HG02759 (cell line): ENCODE measurements around the gene ITM2B.

ENCODE experiments used
- ATAC-seq: cut with Tn5 transposase; IDR thresholded peaks from one replicate; pipeline ENCODE4 v1.9.1; 2021; ENCODE audit warnings: mild to moderate bottlenecking, moderate library complexity; ENCODE audit not compliant: unreplicated experiment

ITM2B gene

DNA sequence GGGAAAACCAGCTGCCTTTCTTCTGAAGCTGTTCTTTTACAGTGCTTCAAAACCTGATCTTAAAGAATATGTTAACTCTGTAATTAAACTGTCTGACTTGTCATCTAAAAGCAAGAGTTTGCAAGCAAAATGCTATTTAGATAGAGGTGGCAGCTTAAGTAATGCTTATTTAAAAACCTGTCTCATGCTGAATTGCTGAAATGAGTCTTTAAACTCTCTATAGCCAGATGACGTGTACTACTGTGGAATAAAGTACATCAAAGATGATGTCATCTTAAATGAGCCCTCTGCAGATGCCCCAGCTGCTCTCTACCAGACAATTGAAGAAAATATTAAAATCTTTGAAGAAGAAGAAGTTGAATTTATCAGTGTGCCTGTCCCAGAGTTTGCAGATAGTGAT, 22.9 kb downstream of the ITM2B start:
- ATAC-seq = no peak

DNA sequence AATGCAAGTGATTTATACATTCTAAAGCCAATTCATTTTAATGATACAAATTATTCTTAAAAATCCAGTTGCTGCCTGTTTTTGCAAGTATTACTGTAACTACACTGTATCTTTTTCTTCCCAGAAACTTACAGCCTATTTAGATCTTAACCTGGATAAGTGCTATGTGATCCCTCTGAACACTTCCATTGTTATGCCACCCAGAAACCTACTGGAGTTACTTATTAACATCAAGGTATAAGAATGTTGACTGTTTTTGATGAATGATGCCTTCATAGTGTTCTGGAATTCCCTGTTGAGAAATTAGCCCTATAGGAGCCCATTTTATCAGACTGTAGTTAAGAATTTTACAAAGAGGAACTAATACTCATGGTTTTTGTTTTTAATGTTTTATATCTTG, 25.0 kb downstream of the ITM2B start:
- ATAC-seq = no peak

DNA sequence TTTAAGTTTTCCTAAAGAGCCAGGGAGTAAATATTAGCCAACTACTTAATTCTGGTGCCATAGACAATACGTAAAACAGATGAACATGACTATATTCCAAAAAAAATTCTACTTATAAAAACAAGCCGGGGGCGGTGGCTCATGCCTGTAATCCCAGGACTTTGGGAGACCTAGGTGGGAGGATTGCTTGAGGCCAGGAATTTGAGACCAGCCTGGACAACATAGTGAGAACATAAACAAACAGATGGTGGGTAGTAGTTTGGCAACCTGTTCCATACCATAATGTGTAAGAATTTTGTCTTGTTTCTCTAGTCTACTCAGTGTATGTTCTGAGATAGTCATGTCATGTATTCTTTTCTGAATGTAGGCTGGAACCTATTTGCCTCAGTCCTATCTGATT, 25.4 kb downstream of the ITM2B start:
- no peak for ATAC-seq

DNA sequence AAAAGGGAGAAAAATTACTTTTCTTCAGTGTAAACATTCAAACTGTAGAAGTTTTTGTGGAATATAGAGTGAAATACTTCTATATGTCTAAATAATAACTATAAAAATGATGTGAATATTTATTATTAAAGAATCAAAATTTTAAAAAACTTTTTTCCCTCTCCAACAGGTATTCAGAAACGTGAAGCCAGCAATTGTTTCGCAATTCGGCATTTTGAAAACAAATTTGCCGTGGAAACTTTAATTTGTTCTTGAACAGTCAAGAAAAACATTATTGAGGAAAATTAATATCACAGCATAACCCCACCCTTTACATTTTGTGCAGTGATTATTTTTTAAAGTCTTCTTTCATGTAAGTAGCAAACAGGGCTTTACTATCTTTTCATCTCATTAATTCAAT, 28.0 kb downstream of the ITM2B start:
- no peak for ATAC-seq

DNA sequence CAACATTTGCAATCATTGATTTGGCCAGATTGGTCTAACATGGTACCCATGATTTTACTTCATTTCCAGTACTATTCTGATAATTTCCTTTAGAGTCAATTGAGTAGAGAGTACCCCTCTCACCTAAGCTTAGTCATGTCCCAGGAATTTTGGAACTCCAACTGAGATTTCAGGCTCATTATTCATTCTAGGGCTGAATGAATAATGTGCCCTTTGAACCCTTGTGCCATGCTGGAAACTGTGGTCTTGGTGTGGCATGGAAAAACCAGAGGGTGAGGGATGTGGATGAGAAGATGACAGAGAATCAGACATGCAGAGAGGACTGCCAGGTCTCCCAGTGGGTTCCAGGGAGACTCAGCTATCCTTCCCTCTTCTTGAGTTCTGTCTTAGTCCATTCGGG, 30.2 kb downstream of the ITM2B start:
- no peak for ATAC-seq

DNA sequence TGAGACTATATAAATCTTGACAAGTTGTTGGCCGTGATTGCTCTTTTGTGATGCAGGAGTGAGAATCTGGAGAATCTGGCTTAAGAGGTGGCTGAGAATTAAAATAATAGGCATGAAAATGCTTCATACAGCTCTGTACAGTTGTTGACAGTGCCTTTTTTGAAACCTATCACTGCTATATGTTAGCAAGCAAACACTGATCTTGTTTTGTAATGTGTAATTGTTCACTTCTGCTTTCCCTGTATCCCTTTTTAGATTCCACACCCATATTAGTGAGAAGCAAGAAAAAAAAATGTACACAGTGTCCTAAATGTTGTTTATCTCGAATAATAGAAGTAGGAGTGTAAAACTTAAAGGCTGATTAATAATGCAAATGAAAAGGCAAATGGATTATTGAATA, 31.1 kb downstream of the ITM2B start:
- ATAC-seq = no peak

DNA sequence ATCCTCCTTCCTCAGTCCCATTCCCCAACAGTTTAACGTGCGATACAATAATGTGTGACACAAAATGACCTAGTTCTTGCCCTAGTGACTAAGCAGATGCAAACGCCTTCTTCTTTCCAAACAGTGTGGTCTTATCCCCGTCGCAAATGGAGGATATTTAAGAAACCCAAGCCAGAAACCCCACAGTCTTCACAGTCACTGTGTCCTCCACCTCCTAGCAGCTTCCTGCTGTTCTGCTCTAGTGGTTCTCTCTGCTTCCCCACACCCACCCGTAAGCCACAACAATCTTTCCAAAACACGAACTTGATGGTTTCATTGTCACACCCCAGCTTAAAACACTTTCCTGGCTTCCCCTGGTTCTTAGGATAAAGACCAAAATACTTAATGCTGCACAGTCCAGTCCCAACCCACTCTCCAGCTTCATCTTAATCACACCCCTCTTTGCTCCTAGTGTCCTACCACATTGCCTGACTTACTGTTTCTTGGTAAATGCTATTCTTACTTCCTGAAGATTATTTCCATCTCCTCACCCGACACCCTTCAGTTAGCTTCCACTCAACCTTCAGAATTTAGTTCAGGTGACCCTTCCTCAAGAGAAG, 32.3 kb downstream of the ITM2B start:
- peak; percentile 72 for ATAC-seq

DNA sequence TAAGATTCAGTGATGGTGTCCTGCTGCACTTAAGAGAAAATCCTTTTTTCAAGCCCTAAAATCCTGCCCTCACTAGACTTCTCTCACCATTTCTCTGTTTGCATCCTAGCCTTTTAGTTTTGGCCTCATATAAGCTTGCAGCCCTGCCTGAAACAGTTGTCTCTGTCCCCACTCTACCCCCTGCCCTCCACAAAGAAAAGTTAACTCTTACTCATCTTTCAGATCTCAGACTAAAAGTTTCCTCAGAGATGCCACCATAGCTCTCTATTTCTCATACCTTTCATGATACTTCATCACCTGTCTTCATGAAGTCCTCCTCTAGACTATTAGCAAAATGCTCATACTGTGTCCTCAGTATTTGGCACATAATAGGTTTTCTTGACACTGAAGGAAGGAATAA, 33.1 kb downstream of the ITM2B start:
- ATAC-seq = no peak

DNA sequence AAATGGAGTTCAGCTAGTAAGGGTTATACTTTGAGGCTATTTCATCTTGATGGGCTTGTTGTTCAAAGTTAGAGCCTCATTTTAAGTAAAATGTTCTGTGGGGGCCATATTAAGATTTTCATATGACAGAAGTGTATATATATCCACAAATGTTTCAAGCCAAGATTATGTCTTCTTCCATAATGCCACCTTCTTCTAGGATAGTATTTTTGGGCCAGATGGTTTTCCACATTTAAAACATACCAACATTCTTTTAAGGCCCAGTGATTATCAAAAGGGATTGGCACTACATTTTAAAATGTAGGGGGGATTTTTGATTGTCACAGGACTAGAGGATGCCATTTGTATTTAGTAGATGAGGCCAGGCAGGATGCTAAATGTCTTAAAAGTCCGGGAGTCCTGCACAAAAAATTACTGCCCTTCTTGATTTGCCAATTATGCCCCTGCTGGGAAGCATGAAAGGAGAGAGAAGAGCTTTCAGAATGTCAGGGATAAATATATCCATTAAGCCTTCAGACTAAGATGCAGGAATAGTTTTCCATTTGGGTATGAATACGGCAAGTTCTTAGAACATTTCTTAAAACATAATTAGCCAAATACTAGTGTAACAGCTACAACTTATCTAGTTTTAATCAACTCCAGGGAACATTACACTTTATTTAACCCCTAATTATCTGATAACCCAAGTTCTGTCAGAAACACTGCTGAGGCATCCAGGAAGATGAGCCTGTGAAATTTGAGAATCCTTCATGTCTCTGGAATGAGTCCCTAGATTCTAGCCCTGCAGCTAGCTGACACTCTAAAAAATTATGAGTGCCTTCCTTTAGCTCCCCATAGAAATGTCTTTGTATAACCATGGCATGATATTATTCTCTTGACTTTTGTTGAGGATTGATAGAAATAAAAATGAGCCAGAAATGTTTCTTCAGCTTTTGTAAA, 34.0 kb downstream of the ITM2B start:
- no peak for ATAC-seq

DNA sequence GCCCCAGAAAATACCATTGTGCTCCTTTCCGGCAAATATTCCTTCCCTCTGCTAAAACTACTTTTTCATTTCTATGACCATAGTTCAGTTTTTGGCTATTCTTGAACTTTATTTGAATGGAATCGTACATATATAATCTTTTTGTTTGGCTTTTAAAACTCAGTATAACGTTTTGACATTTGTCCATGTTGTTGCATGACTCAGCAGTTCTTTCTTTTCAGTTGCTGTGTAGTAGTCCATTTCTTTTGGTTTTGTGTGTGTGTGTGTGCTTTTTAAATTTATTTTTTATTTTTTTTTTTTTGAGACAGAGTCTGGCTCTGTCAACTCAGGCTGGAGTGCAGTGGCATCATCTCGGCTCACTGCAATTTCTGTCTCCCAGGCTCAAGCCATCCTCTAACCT, 35.0 kb downstream of the ITM2B start:
- no peak for ATAC-seq

DNA sequence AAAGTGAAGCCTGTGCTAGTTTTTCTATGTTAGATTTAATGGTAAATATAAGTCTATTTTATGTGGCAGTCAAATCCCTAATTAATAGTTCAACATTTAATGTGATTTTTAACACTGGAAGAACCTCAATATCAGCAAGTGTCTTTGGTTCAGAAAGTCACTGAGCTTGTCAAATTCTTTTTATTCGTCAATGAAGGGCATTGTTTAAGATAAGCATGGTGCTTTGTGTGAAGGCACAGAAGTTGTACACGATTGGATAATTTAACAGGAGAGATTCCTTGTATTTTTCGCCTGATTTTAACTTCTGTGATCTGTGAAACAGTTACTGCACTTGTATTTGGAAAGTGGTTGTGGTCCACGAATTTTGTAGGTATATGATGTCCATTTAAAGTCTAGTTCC, 40.3 kb downstream of the ITM2B start:
- no peak for ATAC-seq

DNA sequence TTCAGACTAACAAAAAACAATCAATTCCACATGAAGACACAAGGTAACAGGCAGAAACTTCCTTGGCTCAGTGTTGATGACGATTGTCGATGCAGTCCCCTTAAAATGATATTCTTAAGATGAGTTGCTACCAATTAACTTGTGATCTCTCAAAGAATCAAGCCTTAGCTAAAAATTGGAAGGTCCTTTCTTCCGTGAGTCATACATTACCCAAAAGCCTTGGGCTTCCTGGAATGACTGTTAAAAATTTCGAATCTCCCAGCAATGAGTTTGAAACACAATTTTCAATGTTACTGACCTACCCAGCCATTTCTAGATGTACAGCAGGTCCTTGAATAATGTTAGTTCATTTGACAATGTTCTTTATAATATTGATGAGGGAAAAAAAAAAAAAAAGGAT, 42.5 kb downstream of the ITM2B start:
- ATAC-seq = no peak

DNA sequence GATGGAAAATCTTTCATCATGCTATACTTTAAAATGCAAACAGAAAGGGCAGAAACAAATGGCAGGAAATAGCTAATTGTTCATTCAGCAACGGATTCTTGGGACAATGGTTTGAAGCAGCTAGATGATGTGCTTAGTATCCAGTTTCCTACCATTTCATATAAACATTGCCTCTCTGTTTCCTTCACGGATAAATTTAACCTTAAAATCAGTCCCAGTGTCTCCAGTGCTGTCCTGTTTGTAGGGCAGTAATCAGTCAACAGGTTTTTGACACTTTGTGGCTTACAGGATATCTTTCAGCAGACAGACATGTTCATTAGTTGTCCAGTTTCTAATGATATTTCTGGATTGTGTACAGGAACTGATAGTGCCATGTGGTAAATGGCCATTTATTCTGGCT, 45.8 kb downstream of the ITM2B start:
- no peak for ATAC-seq

DNA sequence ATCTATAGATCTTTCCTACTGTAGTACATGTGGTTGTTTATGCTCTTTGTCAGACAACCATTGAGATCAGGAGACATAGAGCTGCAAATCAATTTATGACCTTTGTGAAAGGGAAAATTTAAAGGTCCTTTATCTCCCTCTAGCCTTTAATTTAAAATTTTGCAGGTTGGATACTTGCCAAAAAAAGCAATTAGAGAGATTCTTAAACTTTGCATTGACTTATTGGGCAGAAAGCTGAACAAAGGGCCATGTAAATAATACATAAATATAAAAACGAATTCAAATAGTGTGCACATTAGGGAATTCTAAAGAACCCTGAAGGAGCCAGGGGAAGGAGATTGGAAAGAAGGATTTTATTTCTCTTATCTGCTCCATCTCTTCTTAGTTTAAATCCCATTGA, 48.5 kb downstream of the ITM2B start:
- no peak for ATAC-seq

DNA sequence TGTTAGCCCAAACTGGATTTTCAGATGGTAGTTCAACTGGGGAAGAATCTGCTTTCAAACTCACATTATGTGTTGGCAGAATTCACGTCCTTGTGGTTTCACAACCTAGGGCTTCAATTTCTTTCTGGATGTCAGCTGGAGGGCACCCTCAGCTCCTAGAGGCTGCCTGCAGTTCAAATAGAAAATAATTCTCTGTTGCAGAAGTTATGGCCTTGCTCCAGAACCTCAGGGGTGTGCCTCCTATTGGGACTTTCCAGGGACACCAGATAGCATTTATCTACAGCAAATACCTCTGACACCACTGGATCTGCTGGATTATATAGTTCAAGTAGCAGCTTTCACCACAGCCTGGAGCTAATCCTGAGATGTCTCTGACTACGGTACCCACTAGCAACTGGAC, 58.7 kb downstream of the ITM2B start:
- ATAC-seq = no peak

DNA sequence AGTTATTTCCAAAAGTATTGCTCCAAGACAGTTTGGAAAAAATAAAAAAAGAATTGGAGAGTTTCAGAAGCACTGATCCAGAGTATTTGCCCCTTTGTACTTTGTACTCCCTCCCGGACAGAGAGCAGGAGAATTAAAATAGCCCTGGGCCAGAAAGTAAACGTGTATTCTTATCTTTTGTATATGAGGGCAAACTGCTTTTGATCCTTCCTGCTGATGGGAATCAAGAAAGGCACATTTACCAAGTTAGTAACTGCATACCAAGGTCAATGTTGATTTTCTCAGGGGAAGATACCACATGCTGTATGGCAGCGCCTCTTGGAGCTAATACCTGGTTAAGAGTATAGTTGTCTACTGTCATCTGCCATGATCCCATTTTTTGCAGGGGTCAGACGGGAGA, 59.6 kb downstream of the ITM2B start:
- ATAC-seq = no peak

DNA sequence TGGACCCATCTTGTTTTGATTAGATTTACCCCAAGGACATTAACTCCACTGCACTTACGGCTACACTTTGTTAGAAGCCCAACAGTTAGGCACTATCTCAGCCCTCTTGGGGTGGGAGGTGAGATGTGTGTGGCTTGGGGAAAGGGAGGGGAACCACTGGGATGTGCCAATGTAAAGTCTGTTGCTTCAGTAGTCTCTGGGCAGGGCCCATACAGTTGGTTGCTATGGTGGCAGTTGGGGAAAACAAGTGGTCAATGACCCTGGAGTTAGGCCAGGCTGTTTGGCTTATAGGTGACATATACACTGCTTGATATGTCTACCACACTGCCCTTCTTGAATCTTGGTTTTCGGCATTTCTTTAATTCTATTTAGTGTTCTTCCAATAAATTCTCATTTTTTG, 61.6 kb downstream of the ITM2B start:
- ATAC-seq = no peak

DNA sequence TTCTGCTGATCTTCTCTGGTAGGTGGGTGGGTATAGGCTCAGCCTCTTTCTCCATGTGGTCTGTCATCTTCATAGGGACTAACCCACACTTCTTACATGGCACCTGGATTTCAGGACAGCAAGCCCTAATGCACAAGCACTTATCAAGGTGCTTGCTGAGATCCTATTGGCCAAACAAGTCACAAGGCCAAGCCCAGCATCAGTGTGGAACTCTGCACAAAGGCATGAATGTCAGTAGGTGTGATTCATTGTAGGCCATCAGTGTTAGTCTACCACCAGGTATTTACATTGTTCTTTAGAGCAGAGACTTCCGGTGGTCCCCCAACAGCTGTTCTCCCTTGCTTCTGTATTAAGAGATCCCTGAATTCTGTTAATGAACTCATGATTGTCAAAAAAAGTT, 62.3 kb downstream of the ITM2B start:
- ATAC-seq = no peak

DNA sequence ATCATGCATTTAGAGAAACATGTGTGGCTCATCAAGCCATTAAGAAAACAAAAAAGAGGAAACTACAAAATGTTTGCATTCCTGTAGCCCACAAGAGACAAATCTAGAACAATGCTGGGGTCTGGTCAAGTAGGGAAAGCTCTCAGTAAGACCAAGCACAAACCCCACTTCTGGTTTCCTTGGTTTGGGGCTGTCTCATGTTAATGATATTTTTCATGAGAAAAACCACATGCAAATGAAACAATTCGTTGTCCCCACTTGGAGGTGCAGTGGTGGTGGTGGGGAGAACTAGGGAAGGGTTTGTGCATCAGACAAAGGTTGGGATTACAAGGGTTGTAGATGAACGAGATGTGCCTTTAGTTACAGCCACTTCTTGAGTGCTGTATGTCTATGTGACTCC, 63.5 kb downstream of the ITM2B start:
- no peak for ATAC-seq

DNA sequence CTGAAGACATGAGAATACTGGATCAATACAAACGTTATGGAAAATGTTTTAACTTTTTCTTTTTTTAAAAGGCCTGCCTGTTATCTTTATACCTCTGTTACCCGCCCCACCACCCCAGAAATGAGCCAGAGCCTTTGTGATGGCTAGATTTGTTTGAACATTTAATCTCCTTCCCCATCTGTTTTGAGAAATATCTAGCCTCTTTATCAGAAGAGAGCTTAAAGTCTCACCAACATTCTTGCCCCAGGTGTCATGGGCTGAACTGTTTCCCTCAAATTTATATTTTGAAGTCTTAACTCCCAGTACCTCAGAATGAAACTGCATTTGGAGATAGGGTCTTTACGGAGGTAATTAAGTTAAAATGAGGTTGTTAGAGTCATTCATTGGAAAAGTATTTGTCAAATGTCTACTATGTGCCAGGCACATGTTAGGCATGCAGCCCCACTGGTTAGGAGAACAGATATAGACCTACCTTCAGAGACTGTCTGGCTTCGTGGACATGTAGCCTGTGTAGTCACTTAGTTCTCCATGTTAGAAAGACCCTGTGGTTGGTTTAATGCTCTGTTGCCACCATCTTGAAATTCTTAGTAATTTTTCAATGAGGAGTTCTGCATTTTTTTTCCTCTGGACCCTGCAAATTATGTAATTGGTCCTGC, 64.3 kb downstream of the ITM2B start:
- ATAC-seq = no peak

DNA sequence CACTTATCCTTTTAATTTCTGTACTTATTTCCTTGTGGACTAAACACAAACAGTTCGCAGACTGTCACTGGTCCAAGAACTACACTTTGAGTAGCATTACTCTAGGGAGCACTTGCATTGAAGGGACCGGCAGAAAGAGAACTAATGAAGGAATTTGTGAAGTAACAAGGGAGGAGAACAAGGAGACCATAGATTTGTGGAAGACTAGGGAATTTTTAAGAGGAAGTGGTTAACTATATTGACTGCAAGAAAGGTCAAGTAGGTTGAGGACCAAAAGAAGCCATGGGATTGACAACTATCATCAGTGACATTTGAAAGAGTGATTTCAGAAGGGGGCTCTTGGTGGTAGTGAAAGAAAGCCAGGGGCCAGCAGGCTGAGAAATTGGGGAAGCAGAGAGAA, 66.6 kb downstream of the ITM2B start:
- no peak for ATAC-seq

DNA sequence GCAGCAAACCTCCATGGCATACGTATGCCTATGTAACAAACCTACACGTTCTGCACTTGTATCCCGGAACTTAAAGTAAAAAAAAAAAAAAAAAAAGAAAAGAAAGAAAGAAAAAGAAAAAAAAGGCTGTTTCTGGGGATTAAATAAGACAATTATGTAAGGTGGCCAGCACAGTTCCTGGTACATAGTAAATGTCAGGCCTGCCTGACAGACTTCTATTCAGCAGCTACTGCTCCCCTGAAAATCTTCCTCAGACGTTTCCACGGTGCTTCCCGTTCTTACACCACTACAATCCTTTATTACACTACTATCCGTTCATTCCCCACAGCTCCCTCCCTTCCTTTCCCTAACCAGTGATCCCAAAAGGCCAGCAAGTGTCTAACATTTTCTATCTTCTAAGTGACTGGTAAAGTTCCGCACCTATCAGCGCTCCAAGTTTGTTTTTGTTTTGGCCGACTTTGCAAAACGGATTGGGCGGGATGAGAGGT, 69.9 kb downstream of the ITM2B start:
- no peak for ATAC-seq
